H9 (cell line): ENCODE data around the gene CEP170B. TPM values are rescaled to one million over a fixed set of nuclear protein-coding genes. Genes with fewer than 3 reads are reported as not detected.

Experiments used
- DNase-seq: peaks from one replicate; pipeline ENCODE4 v3.0.0-alpha.2; 2017
- H2AFZ ChIP-seq: one replicate; pipeline ENCODE4 v1.6.1; 2013; ENCODE audit warnings: mild to moderate bottlenecking, low read length, control low read depth, moderate library complexity
- H2AK5ac ChIP-seq: 2 replicates; pipeline ENCODE4 v1.6.1; 2013; ENCODE audit warnings: low read length, control low read depth, mixed read lengths; ENCODE audit not compliant: insufficient read length
- H2BK120ac ChIP-seq: one replicate; pipeline ENCODE4 v1.6.1; 2013; ENCODE audit warnings: low read depth, mild to moderate bottlenecking, low read length, control low read depth, inconsistent platforms; ENCODE audit not compliant: poor library complexity, severe bottlenecking
- H2BK12ac ChIP-seq: 2 replicates; pipeline ENCODE4 v1.6.1; 2013; ENCODE audit warnings: low read length, control low read depth, mixed read lengths, low read depth; ENCODE audit not compliant: insufficient read length
- H2BK15ac ChIP-seq: 2 replicates; pipeline ENCODE4 v1.6.1; 2013; ENCODE audit warnings: low read depth, low read length, control low read depth
- H2BK20ac ChIP-seq: one replicate; pipeline ENCODE4 v1.6.1; 2013; ENCODE audit warnings: low read depth, mild to moderate bottlenecking, low read length, control low read depth, inconsistent platforms; ENCODE audit not compliant: poor library complexity, severe bottlenecking
- H2BK5ac ChIP-seq: 2 replicates; pipeline ENCODE4 v1.6.1; 2013; ENCODE audit warnings: low read length, control low read depth, mixed read lengths; ENCODE audit not compliant: insufficient read length
- H3K14ac ChIP-seq: 2 replicates; pipeline ENCODE4 v1.6.1; 2013; ENCODE audit warnings: low read length, control low read depth; ENCODE audit not compliant: insufficient read depth
- H3K18ac ChIP-seq: 2 replicates; pipeline ENCODE4 v1.6.1; 2013; ENCODE audit warnings: low read depth, mild to moderate bottlenecking, mixed read lengths, low read length, control low read depth; ENCODE audit not compliant: insufficient read length
- H3K23ac ChIP-seq: 2 replicates; pipeline ENCODE4 v1.6.1; 2013; ENCODE audit warnings: low read length, control low read depth, mixed read lengths, low read depth; ENCODE audit not compliant: insufficient read length
- H3K23me2 ChIP-seq: 2 replicates; pipeline ENCODE4 v1.6.1; 2013; ENCODE audit warnings: low read depth, mild to moderate bottlenecking, mixed read lengths, low read length, control low read depth; ENCODE audit not compliant: insufficient read length, poor library complexity, severe bottlenecking
- H3K27ac ChIP-seq: 2 replicates; pipeline ENCODE4 v1.5.1; 2013; ENCODE audit warnings: low read length, control low read depth, mixed read lengths, low read depth; ENCODE audit not compliant: insufficient read length
- H3K27me3 ChIP-seq: 2 replicates; pipeline ENCODE4 v1.6.1; 2013; ENCODE audit warnings: low read length, control low read depth, inconsistent platforms; ENCODE audit not compliant: insufficient read depth
- H3K4ac ChIP-seq: 2 replicates; pipeline ENCODE4 v1.6.1; 2013; ENCODE audit warnings: low read depth, mild to moderate bottlenecking, control low read depth, inconsistent platforms, low read length, moderate library complexity
- H3K4me1 ChIP-seq: 2 replicates; pipeline ENCODE4 v1.6.1; 2013; ENCODE audit warnings: low read length, control low read depth, inconsistent platforms; ENCODE audit not compliant: insufficient read depth
- H3K4me2 ChIP-seq: 2 replicates; pipeline ENCODE4 v1.6.1; 2013; ENCODE audit warnings: low read length, control low read depth, mixed read lengths; ENCODE audit not compliant: insufficient read length, insufficient read depth
- H3K56ac ChIP-seq: 2 replicates; pipeline ENCODE4 v1.6.1; 2013; ENCODE audit warnings: low read depth, mild to moderate bottlenecking, mixed read lengths, low read length, control low read depth; ENCODE audit not compliant: insufficient read length
- H3K79me1 ChIP-seq: 2 replicates; pipeline ENCODE4 v1.6.1; 2013; ENCODE audit warnings: low read depth, mild to moderate bottlenecking, moderate library complexity, low read length, control low read depth, inconsistent platforms; ENCODE audit not compliant: insufficient read depth, poor library complexity, severe bottlenecking
- H3K79me2 ChIP-seq: 2 replicates; pipeline ENCODE4 v1.6.1; 2013; ENCODE audit warnings: low read length, control low read depth, inconsistent platforms; ENCODE audit not compliant: insufficient read depth
- H3K9ac ChIP-seq: 2 replicates; pipeline ENCODE4 v1.6.1; 2013; ENCODE audit warnings: low read length, control low read depth, mixed read lengths; ENCODE audit not compliant: insufficient read length; ENCODE audit errors: extremely low read depth
- H3K9me3 ChIP-seq: one replicate; pipeline ENCODE4 v1.6.1; 2013; ENCODE audit warnings: low read depth, low read length, inconsistent platforms; ENCODE audit not compliant: control insufficient read depth
- H3T11ph ChIP-seq: one replicate; pipeline ENCODE4 v1.6.1; 2013; ENCODE audit warnings: mild to moderate bottlenecking, low read length, control low read depth, inconsistent platforms
- H4K20me1 ChIP-seq: one replicate; pipeline ENCODE4 v1.6.1; 2013; ENCODE audit not compliant: control insufficient read depth, insufficient read length, insufficient read depth
- H4K5ac ChIP-seq: 2 replicates; pipeline ENCODE4 v1.6.1; 2013; ENCODE audit warnings: low read depth, mild to moderate bottlenecking, mixed read lengths, low read length, control low read depth; ENCODE audit not compliant: insufficient read length
- H4K8ac ChIP-seq: replicated peaks from 2 replicates; pipeline ENCODE4 v1.6.1; 2013; ENCODE audit warnings: low read length, control low read depth, mixed read lengths, low read depth; ENCODE audit not compliant: insufficient read length
- H4K91ac ChIP-seq: 2 replicates; pipeline ENCODE4 v1.6.1; 2013; ENCODE audit warnings: low read depth, mild to moderate bottlenecking, moderate library complexity, mixed read lengths, low read length, control low read depth; ENCODE audit not compliant: insufficient read length
- H3K27ac Mint-ChIP-seq, 3 experiments: 2 replicates in 2 of 3; 3 replicates in 1 of 3; pipeline ENCODE4 v1.8.0; 2020 to 2021; ENCODE audit warnings: mixed read lengths in 3 of 3, mild to moderate bottlenecking in 1 of 3, moderate library complexity in 1 of 3
- H3K27me3 Mint-ChIP-seq: 2 replicates; pipeline ENCODE4 v1.8.0; 2021; ENCODE audit warnings: low read depth, mild to moderate bottlenecking, moderate library complexity, mixed read lengths
- H3K36me3 Mint-ChIP-seq, 3 experiments: 2 replicates in 2 of 3; 3 replicates in 1 of 3; pipeline ENCODE4 v1.8.0; 2020 to 2021; ENCODE audit warnings: low read depth in 3 of 3, mixed read lengths in 3 of 3; ENCODE audit not compliant: insufficient read depth in 1 of 3
- H3K4me1 Mint-ChIP-seq, 2 experiments: 2 replicates each; pipeline ENCODE4 v1.8.0; 2020; ENCODE audit warnings: mixed read lengths in 2 of 2
- H3K4me3 Mint-ChIP-seq, 2 experiments: 2 replicates in 1 of 2; 3 replicates in 1 of 2; pipeline ENCODE4 v1.8.0; 2020 to 2021; ENCODE audit warnings: mild to moderate bottlenecking in 2 of 2, mixed read lengths in 2 of 2, moderate library complexity in 1 of 2
- H3K9me3 Mint-ChIP-seq, 2 experiments: 2 replicates in 1 of 2; 3 replicates in 1 of 2; pipeline ENCODE4 v1.8.0; 2020; ENCODE audit warnings: mild to moderate bottlenecking in 2 of 2, mixed read lengths in 2 of 2, moderate library complexity in 1 of 2
- whole genome bisulfite sequencing: extraction: QIAGEN DNeasy Blood & Tissue Kit; methylation state at CpG from one replicate; pipeline ENCODE4 v1.1.7; 2013; ENCODE audit warnings: missing lambda C conversion rate, low lambda C conversion rate, mixed read lengths; ENCODE audit not compliant: insufficient read length; ENCODE audit errors: extremely low coverage; 5-methylcytosine and 5-hydroxymethylcytosine counted together
- total RNA-seq: library from RNA; stranded (reverse); gene quantifications from 2 replicates; pipeline ENCODE4 v1.2.1, GENCODE V29; 2021
- TF ChIP-seq, protein P1 (sequence below): fragments of 200-600 bp; sonication (generic); conservative IDR thresholded peaks from 3 replicates; pipeline ENCODE4 v1.8.0; 2021; ENCODE audit warnings: antibody characterized with exemption, mild to moderate bottlenecking

The CEP170B gene
- total RNA-seq, 1 experiment from 2014 or later = 28.8 TPM

DNA sequence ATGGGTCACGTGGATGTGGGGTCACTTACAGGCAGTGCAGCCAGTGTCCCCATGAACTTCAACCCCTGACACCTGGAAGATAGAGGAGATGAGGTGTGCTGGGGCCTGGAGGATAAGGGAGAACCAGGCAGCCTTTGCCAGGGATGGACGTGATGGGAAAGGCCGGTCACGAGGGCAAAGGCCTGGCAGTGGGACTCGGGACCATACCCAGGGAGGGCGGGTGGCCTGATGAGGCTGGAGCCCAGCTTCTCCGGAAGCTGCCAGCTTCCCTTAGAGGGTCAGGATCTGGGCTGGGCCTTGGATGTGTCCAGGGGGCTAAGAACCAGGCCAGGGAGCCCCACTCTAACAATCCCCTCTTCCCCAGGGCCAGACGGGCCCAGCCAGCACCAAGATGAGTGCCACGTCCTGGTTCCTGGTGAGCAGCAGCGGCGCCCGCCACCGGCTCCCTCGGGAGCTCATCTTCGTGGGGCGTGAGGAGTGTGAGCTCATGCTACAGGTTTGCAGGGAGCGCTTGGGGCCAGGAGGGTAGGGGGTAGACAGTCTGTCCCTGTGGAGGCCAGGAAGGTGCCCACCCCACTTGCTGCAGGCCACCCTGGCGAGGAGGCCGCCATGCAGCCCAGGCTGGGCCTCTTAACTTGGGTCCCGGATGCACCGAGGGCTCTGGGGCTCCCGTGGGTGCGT, 3.1 kb downstream of the CEP170B start:
- Histone ChIP-seq H3K14ac (no peak overlapping the region; the same call in 1 of the 2 replicates), H3K18ac (no peak overlapping the region), H3K23me2 (peaks cover 16% of the 10 kb centered on the region), H4K8ac (no peak overlapping the region), H3K4me1 (peaks cover 3% of the 10 kb centered on the region; the same call in 1 of the 2 replicates), H3K79me2 (peaks cover 6% of the 10 kb centered on the region; the same call in 1 of the 2 replicates), H2AFZ (no peak overlapping the region), H3K9me3 (no peaks in the 10 kb centered on the region), H2BK15ac (no peak overlapping the region), H3K27ac (no peak overlapping the region), H2AK5ac (no peak overlapping the region), H4K5ac (no peak overlapping the region), H2BK120ac (no peak overlapping the region), H3T11ph (no peak overlapping the region), H3K27me3 (no peaks in the 10 kb centered on the region), H2BK20ac (no peak overlapping the region), H2BK12ac (no peak overlapping the region), H2BK5ac (no peak overlapping the region), H3K4me2 (no peak overlapping the region), H3K23ac (no peak overlapping the region), H3K4ac (no peak overlapping the region), H3K79me1 (no peaks in the 10 kb centered on the region), H3K56ac (no peak overlapping the region), H4K20me1 (no peaks in the 10 kb centered on the region), H3K9ac (no peak overlapping the region), H4K91ac (no peak overlapping the region)
- H3K9me3 Mint-ChIP-seq = no peaks in the 10 kb centered on the region; a peak in 2 of 5 replicates
- no peaks in the 10 kb centered on the region; the same call in none of the 2 replicates for H3K27me3 Mint-ChIP-seq
- TF ChIP-seq, protein P1, sequence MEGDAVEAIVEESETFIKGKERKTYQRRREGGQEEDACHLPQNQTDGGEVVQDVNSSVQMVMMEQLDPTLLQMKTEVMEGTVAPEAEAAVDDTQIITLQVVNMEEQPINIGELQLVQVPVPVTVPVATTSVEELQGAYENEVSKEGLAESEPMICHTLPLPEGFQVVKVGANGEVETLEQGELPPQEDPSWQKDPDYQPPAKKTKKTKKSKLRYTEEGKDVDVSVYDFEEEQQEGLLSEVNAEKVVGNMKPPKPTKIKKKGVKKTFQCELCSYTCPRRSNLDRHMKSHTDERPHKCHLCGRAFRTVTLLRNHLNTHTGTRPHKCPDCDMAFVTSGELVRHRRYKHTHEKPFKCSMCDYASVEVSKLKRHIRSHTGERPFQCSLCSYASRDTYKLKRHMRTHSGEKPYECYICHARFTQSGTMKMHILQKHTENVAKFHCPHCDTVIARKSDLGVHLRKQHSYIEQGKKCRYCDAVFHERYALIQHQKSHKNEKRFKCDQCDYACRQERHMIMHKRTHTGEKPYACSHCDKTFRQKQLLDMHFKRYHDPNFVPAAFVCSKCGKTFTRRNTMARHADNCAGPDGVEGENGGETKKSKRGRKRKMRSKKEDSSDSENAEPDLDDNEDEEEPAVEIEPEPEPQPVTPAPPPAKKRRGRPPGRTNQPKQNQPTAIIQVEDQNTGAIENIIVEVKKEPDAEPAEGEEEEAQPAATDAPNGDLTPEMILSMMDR = no peak
- H3K4me1 Mint-ChIP-seq = peaks cover 12 to 29% of the 10 kb centered on the region in 2 experiments
- H3K27ac Mint-ChIP-seq = no peak overlapping the region
- DNase-seq = no peak
- no CpG with 5 or more reads among the region's 23 CpGs for WGBS
- H3K36me3 Mint-ChIP-seq = peaks cover 0 to 3% (median 2%) of the 10 kb centered on the region in 3 experiments; a peak in 3 of 7 replicates
- no peak overlapping the region for H3K4me3 Mint-ChIP-seq
